ENCODE results near the gene USP9X.
"Not testable (repeated sequence)": the region's sequence is repeated elsewhere in the genome, so short reads cannot be mapped to it uniquely, and the experiment has no call there.

Gene USP9X

GRCh38 chrX:41145920-41146608, 60.8 kb downstream of the USP9X start:
- Mint-ChIP-seq H3K4me1 (no peaks in the 10 kb centered on the region), H3K36me3 (ENCODE audit: low read depth) (peaks cover 53% of the 10 kb centered on the region), H3K9me3 (no peaks in the 10 kb centered on the region), H3K4me3 (no peak overlapping the region), H3K27me3 (ENCODE audit: low read depth) (no peaks in the 10 kb centered on the region), H3K27ac (no peak overlapping the region)
- no peak for TF ChIP-seq CTCF (IDR thresholded peaks at IDR 0.05; ENCODE audit: unreplicated experiment in 3 of 3)

- no peak for TF ChIP-seq CTCF (IDR thresholded peaks at IDR 0.05; ENCODE audit: unreplicated experiment in 3 of 3)
- no peak overlapping the region for H3K27ac Mint-ChIP-seq
- no peaks in the 10 kb centered on the region for H3K4me1 Mint-ChIP-seq
- H3K27me3 Mint-ChIP-seq (ENCODE audit: low read depth): no peaks in the 10 kb centered on the region
- H3K4me3 Mint-ChIP-seq: no peak overlapping the region
- peaks cover 55% of the 10 kb centered on the region for H3K36me3 Mint-ChIP-seq (ENCODE audit: low read depth)
- H3K9me3 Mint-ChIP-seq: no peaks in the 10 kb centered on the region
Measured at GRCh38 chrX:41148553-41148952, 63.3 kb downstream of the USP9X start.

GRCh38 chrX:41150043-41150442, 64.8 kb downstream of the USP9X start:
- H3K4me3 Mint-ChIP-seq: no peak overlapping the region
- TF ChIP-seq CTCF (IDR thresholded peaks at IDR 0.05; ENCODE audit: unreplicated experiment in 3 of 3): no peak
- no peak overlapping the region for H3K27ac Mint-ChIP-seq
- H3K27me3 Mint-ChIP-seq (ENCODE audit: low read depth): no peaks in the 10 kb centered on the region
- H3K9me3 Mint-ChIP-seq: no peaks in the 10 kb centered on the region
- no peaks in the 10 kb centered on the region for H3K4me1 Mint-ChIP-seq
- H3K36me3 Mint-ChIP-seq (ENCODE audit: low read depth): peaks cover 56% of the 10 kb centered on the region

GRCh38 chrX:41151726-41152125, 66.5 kb downstream of the USP9X start:
- H3K4me3 Mint-ChIP-seq; H3K9me3 Mint-ChIP-seq; H3K4me1 Mint-ChIP-seq; H3K27me3 Mint-ChIP-seq (ENCODE audit: low read depth); H3K27ac Mint-ChIP-seq: not testable (repeated sequence)
- H3K36me3 Mint-ChIP-seq (ENCODE audit: low read depth): peaks cover 49% of the 10 kb centered on the region

GRCh38 chrX:41152221-41152620, 67.0 kb downstream of the USP9X start:
- peaks cover 47% of the 10 kb centered on the region for H3K36me3 Mint-ChIP-seq (ENCODE audit: low read depth)
- no peak overlapping the region for H3K4me3 Mint-ChIP-seq
- no peak for TF ChIP-seq CTCF (IDR thresholded peaks at IDR 0.05; ENCODE audit: unreplicated experiment in 3 of 3)
- no peaks in the 10 kb centered on the region for H3K4me1 Mint-ChIP-seq
- H3K27ac Mint-ChIP-seq: no peak overlapping the region
- H3K9me3 Mint-ChIP-seq: no peaks in the 10 kb centered on the region
- no peaks in the 10 kb centered on the region for H3K27me3 Mint-ChIP-seq (ENCODE audit: low read depth)

GRCh38 chrX:41153448-41153847, 68.2 kb downstream of the USP9X start:
- Mint-ChIP-seq H3K27ac (no peak overlapping the region), H3K36me3 (ENCODE audit: low read depth) (peaks cover 49% of the 10 kb centered on the region), H3K9me3 (no peaks in the 10 kb centered on the region), H3K27me3 (ENCODE audit: low read depth) (no peaks in the 10 kb centered on the region), H3K4me1 (no peaks in the 10 kb centered on the region), H3K4me3 (no peak overlapping the region)
- no peak for TF ChIP-seq CTCF (IDR thresholded peaks at IDR 0.05; ENCODE audit: unreplicated experiment in 3 of 3)
